Endothelial cell of umbilical vein (primary cell): Measurements from ENCODE around the gene MT1H.

Source experiments
- POLR2A ChIP-seq: IDR thresholded peaks from 2 replicates; pipeline ENCODE4 v1.6.1; 2012; ENCODE audit warnings: low read depth, mild to moderate bottlenecking, control low read depth, low read length
- POLR2AphosphoS5 ChIP-seq: IDR thresholded peaks from 2 replicates; pipeline ENCODE4 v1.6.1; 2012; ENCODE audit warnings: low read depth, mild to moderate bottlenecking, control low read depth, low read length, moderate library complexity; ENCODE audit not compliant: insufficient read depth
- TF ChIP-seq, protein P1 (sequence below), 2 donors: IDR thresholded peaks; 1 replicate in 1 of 2; 2 replicates in 1 of 2; pipeline ENCODE4 v1.5.1; 2011; ENCODE audit warnings: low read length in 2 of 2, mild to moderate bottlenecking in 2 of 2, moderate library complexity in 2 of 2, control low read depth in 1 of 2, inconsistent platforms in 1 of 2, low read depth in 1 of 2; ENCODE audit not compliant: insufficient read depth in 1 of 2; ENCODE audit errors: extremely low read depth in 1 of 2

DNA sequence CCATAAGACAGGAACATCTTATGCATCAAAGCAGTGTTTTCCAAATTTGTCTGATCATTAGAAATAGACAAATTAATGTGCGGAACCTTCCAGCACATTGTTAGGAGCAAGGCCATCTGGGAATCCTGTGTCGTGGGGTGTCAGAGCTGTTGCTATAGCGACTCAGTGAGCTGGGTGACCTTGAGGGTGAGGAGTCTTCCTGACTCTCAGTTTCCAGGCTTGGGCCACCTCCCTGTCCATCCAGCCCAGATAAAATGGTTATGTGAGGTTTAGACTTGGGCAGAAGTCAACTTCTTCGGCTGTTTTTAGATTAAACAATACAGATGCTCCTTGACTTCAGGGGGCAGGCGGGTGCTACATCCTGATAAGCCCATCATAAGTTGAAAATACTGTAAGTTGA is 33.2 kb downstream of the MT1H start:
- TF ChIP-seq, protein P1, sequence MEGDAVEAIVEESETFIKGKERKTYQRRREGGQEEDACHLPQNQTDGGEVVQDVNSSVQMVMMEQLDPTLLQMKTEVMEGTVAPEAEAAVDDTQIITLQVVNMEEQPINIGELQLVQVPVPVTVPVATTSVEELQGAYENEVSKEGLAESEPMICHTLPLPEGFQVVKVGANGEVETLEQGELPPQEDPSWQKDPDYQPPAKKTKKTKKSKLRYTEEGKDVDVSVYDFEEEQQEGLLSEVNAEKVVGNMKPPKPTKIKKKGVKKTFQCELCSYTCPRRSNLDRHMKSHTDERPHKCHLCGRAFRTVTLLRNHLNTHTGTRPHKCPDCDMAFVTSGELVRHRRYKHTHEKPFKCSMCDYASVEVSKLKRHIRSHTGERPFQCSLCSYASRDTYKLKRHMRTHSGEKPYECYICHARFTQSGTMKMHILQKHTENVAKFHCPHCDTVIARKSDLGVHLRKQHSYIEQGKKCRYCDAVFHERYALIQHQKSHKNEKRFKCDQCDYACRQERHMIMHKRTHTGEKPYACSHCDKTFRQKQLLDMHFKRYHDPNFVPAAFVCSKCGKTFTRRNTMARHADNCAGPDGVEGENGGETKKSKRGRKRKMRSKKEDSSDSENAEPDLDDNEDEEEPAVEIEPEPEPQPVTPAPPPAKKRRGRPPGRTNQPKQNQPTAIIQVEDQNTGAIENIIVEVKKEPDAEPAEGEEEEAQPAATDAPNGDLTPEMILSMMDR (IDR thresholded peaks at IDR 0.05; ENCODE audit: extremely low read depth in 1 of 2, insufficient read depth in 1 of 2, low read depth in 1 of 2, low read length in 2 of 2) = no peak
- TF ChIP-seq POLR2A (no peak), POLR2AphosphoS5 (no peak)
